Endodermal cell (in vitro differentiated cells): Measurements from ENCODE around the gene CENPT. TPM values are rescaled to one million over a fixed set of nuclear protein-coding genes. Genes with fewer than 3 reads are reported as not detected.

Experiments
- DNase-seq: peaks from one replicate; pipeline ENCODE4 v3.0.0-alpha.2; 2017
- H3K27ac ChIP-seq: 2 replicates; pipeline ENCODE4 v1.5.1; 2013; ENCODE audit warnings: mild to moderate bottlenecking, low read depth, low read length, moderate library complexity
- H3K27me3 ChIP-seq: 2 replicates; pipeline ENCODE4 v1.6.1; 2013; ENCODE audit warnings: mild to moderate bottlenecking, low read length, moderate library complexity; ENCODE audit not compliant: insufficient read depth, control insufficient read depth, poor library complexity, severe bottlenecking
- H3K36me3 ChIP-seq: 2 replicates; pipeline ENCODE4 v1.7.0; 2013; ENCODE audit warnings: mild to moderate bottlenecking, low read length, moderate library complexity; ENCODE audit not compliant: control insufficient read depth, insufficient read depth
- H3K4me1 ChIP-seq: one replicate; pipeline ENCODE4 v1.7.0; 2013; ENCODE audit warnings: low read length; ENCODE audit not compliant: control insufficient read depth, insufficient read depth
- H3K4me3 ChIP-seq: 2 replicates; pipeline ENCODE4 v1.5.1; 2013; ENCODE audit warnings: mild to moderate bottlenecking, low read length, moderate library complexity
- H3K9ac ChIP-seq: 2 replicates; pipeline ENCODE4 v1.6.1; 2013; ENCODE audit warnings: mild to moderate bottlenecking, low read length, moderate library complexity; ENCODE audit not compliant: poor library complexity, severe bottlenecking; ENCODE audit errors: extremely low read depth
- H3K9me3 ChIP-seq: 2 replicates; pipeline ENCODE4 v1.6.1; 2013; ENCODE audit warnings: mild to moderate bottlenecking, low read length, moderate library complexity; ENCODE audit not compliant: control insufficient read depth
- H3K27ac Mint-ChIP-seq: 2 replicates; pipeline ENCODE4 v1.8.0; 2020; ENCODE audit warnings: mixed read lengths
- H3K27me3 Mint-ChIP-seq: 2 replicates; pipeline ENCODE4 v1.8.0; 2021; ENCODE audit warnings: mild to moderate bottlenecking, mixed read lengths; ENCODE audit not compliant: insufficient read depth
- H3K36me3 Mint-ChIP-seq: 2 replicates; pipeline ENCODE4 v1.8.0; 2020; ENCODE audit warnings: low read depth, mixed read lengths
- H3K4me1 Mint-ChIP-seq: 2 replicates; pipeline ENCODE4 v1.8.0; 2020; ENCODE audit warnings: mixed read lengths
- H3K4me3 Mint-ChIP-seq: 2 replicates; pipeline ENCODE4 v1.8.0; 2020; ENCODE audit warnings: mild to moderate bottlenecking, moderate library complexity, mixed read lengths
- H3K9me3 Mint-ChIP-seq: 2 replicates; pipeline ENCODE4 v1.8.0; 2020; ENCODE audit warnings: mild to moderate bottlenecking, mixed read lengths
- CTCF ChIP-seq: fragments of 200-600 bp; sonication (generic); conservative IDR thresholded peaks from 2 replicates; pipeline ENCODE4 v1.5.0; 2021; ENCODE audit warnings: antibody characterized with exemption, mild to moderate bottlenecking
- WGBS, 2 experiments: methylation state at CpG; one replicate each; pipeline versions ENCODE4 v1.1.5 to v1.1.7; 2013; ENCODE audit warnings: missing lambda C conversion rate in 2 of 2, mixed read lengths in 1 of 2; ENCODE audit not compliant: insufficient coverage in 1 of 2, insufficient read length in 1 of 2; 5-methylcytosine and 5-hydroxymethylcytosine counted together
- total RNA-seq, 2 donors: library from RNA; stranded (reverse); fragmentation: NEBNext Ultra II Directional in 1 of 2; extraction: Animal tissue kit (Norgen Biotek cat#: 25700) in 1 of 2; gene quantifications; 2 replicates in 1 of 2; 3 replicates in 1 of 2; pipeline ENCODE4 v1.2.1, GENCODE V29; 2021

The CENPT gene
- total RNA-seq, 2 donors from 2014 or later: 43.7 to 57.2 TPM

- TF ChIP-seq CTCF: no peak
- H3K4me1 Mint-ChIP-seq: peaks cover 22% of the 10 kb centered on the region
- peaks cover 48% of the 10 kb centered on the region for H3K36me3 Mint-ChIP-seq
- no peak overlapping the region for H3K4me3 Mint-ChIP-seq
- no peak overlapping the region for H3K27ac ChIP-seq
- H3K9me3 ChIP-seq: no peaks in the 10 kb centered on the region
- H3K4me1 ChIP-seq: no peaks in the 10 kb centered on the region
- no peak overlapping the region for H3K4me3 ChIP-seq
- DNase-seq: no peak
- H3K27me3 ChIP-seq: no peaks in the 10 kb centered on the region
- peaks cover 32% of the 10 kb centered on the region for H3K36me3 ChIP-seq
- H3K27me3 Mint-ChIP-seq: no peaks in the 10 kb centered on the region
- H3K27ac Mint-ChIP-seq: no peak overlapping the region
- H3K9me3 Mint-ChIP-seq: no peaks in the 10 kb centered on the region
- H3K9ac ChIP-seq: no peak overlapping the region
- 96 to 100% methylated on average over 2 of the region's 2 CpGs for WGBS, 2 experiments
These were observed 45.6 kb downstream of the CENPT start for GRCh38 chr16:67801883-67802282.

GRCh38 chr16:67801241-67801640 is 46.3 kb downstream of the CENPT start:
- peaks cover 38% of the 10 kb centered on the region for H3K36me3 ChIP-seq
- TF ChIP-seq CTCF: no peak

GRCh38 chr16:67800338-67800926 is 47.1 kb downstream of the CENPT start:
- H3K4me1 ChIP-seq: no peaks in the 10 kb centered on the region
- H3K27me3 ChIP-seq: no peaks in the 10 kb centered on the region
- DNase-seq: no peak
- peaks cover 39% of the 10 kb centered on the region for H3K36me3 ChIP-seq
- Mint-ChIP-seq H3K36me3 (peaks cover 56% of the 10 kb centered on the region), H3K27me3 (no peaks in the 10 kb centered on the region), H3K9me3 (no peaks in the 10 kb centered on the region), H3K4me1 (peaks cover 18% of the 10 kb centered on the region), H3K27ac (no peak overlapping the region), H3K4me3 (no peak overlapping the region)
- no peaks in the 10 kb centered on the region for H3K9me3 ChIP-seq
- no peak overlapping the region for H3K4me3 ChIP-seq
- no peak overlapping the region for H3K9ac ChIP-seq
- 86 to 89% methylated on average over 7 of the region's 7 CpGs for WGBS, 2 experiments
- H3K27ac ChIP-seq: no peak overlapping the region
- no peak for TF ChIP-seq CTCF

More at GRCh38 chr16:67801241-67801640, 46.3 kb downstream of the CENPT start:
- peaks cover 54% of the 10 kb centered on the region for H3K36me3 Mint-ChIP-seq
- no peaks in the 10 kb centered on the region for H3K9me3 ChIP-seq
- no peaks in the 10 kb centered on the region for H3K4me1 ChIP-seq
- H3K27me3 ChIP-seq: no peaks in the 10 kb centered on the region
- H3K9me3 Mint-ChIP-seq: no peaks in the 10 kb centered on the region
- no peak overlapping the region for H3K9ac ChIP-seq
- H3K4me1 Mint-ChIP-seq: peaks cover 22% of the 10 kb centered on the region
- H3K27me3 Mint-ChIP-seq: no peaks in the 10 kb centered on the region
- H3K4me3 ChIP-seq: no peak overlapping the region
- 82 to 87% methylated on average over 1 of the region's 1 CpG for whole genome bisulfite sequencing, 2 experiments
- H3K27ac ChIP-seq: no peak overlapping the region
- H3K27ac Mint-ChIP-seq: no peak overlapping the region
- no peak overlapping the region for H3K4me3 Mint-ChIP-seq
- no peak for DNase-seq
